HL-60/S4 (cell line): ENCODE data around the gene KCNH2.
"Not testable (repeated sequence)": the region's sequence is repeated elsewhere in the genome, so short reads cannot be mapped to it uniquely, and the experiment has no call there.

Source experiments
- in situ Hi-C: fragments of 300-500 bp; cut with MboI; formaldehyde crosslinking; loops from 2 replicates; pipeline ENCODE4 v1.14.3; 2022; ENCODE audit warnings: low sequenced_read_pairs

Gene KCNH2

GRCh38 chr7:150911590-150912267, 66.4 kb downstream of the KCNH2 start:
- in situ Hi-C loops, result no loop called here

GRCh38 chr7:150910996-150911422, 67.1 kb downstream of the KCNH2 start:
- in situ Hi-C loops, result no loop called here

GRCh38 chr7:150910305-150910995, 67.7 kb downstream of the KCNH2 start:
- in situ Hi-C loops, result not testable (repeated sequence)

GRCh38 chr7:150909200-150909995, 68.7 kb downstream of the KCNH2 start:
- in situ Hi-C loops, result loop anchor here (10.0 kb wide), 1 partner anchor 75 kb away; no protein-coding TSS in a partner anchor

GRCh38 chr7:150908173-150908572, 69.9 kb downstream of the KCNH2 start:
- in situ Hi-C loops, result loop anchor here (10.0 kb wide), 1 partner anchor 77 kb away; no protein-coding TSS in a partner anchor

GRCh38 chr7:150904011-150904909, 73.9 kb downstream of the KCNH2 start:
- in situ Hi-C loops, result loop anchor here (10.0 kb wide), 1 partner anchor 81 kb away; no protein-coding TSS in a partner anchor

- in situ Hi-C loops, result loop anchor here (10.0 kb wide), 1 partner anchor 81 kb away; no protein-coding TSS in a partner anchor
These were observed 74.5 kb downstream of the KCNH2 start for GRCh38 chr7:150903606-150904005.

- in situ Hi-C loops, result loop anchor here (10.0 kb wide), 1 partner anchor 82 kb away; no protein-coding TSS in a partner anchor
These were observed 75.8 kb downstream of the KCNH2 start for GRCh38 chr7:150902078-150903033.

GRCh38 chr7:150901160-150902035, 76.7 kb downstream of the KCNH2 start:
- in situ Hi-C loops, result loop anchor here (10.0 kb wide), 1 partner anchor 83 kb away; no protein-coding TSS in a partner anchor

GRCh38 chr7:150900675-150901074, 77.4 kb downstream of the KCNH2 start:
- in situ Hi-C loops, result loop anchor here (10.0 kb wide), 1 partner anchor 84 kb away; no protein-coding TSS in a partner anchor

- in situ Hi-C loops, result no loop called here
These were observed 79.6 kb downstream of the KCNH2 start for GRCh38 chr7:150898475-150899011.

GRCh38 chr7:150897502-150898474, 80.3 kb downstream of the KCNH2 start:
- in situ Hi-C loops, result no loop called here

- in situ Hi-C loops, result no loop called here
These were observed 81.4 kb downstream of the KCNH2 start for GRCh38 chr7:150896562-150897209.

GRCh38 chr7:150895809-150896208, 82.3 kb downstream of the KCNH2 start:
- in situ Hi-C loops, result no loop called here
